GM23338 (cell line): ENCODE measurements around the gene SHISAL1.

Experiments
- CREB1 ChIP-seq: fragments of 250-450 bp; sonication (Bioruptor Pico); IDR thresholded peaks from 2 replicates; pipeline ENCODE4 v1.5.0; 2020; ENCODE audit warnings: low read depth, mild to moderate bottlenecking, moderate library complexity
- ETS1 ChIP-seq: IDR thresholded peaks from 2 replicates; pipeline ENCODE4 v1.6.1; 2016; ENCODE audit warnings: antibody characterized with exemption
- EZH2 ChIP-seq: fragments of 200-600 bp; sonication (generic); IDR thresholded peaks from one replicate; pipeline ENCODE4 v1.8.0; 2017; ENCODE audit warnings: antibody characterized with exemption, mild to moderate bottlenecking, low read depth; ENCODE audit not compliant: unreplicated experiment
- EZH2phosphoT487 ChIP-seq: fragments of 200-600 bp; sonication (generic); IDR thresholded peaks from one replicate; pipeline ENCODE4 v1.8.1; 2018; ENCODE audit warnings: antibody characterized with exemption; ENCODE audit not compliant: unreplicated experiment
- JUNB ChIP-seq: IDR thresholded peaks from one replicate; pipeline ENCODE4 v1.6.1; 2016; ENCODE audit warnings: antibody characterized with exemption; ENCODE audit not compliant: unreplicated experiment
- NANOG ChIP-seq: IDR thresholded peaks from 2 replicates; pipeline ENCODE4 v1.6.1; 2016; ENCODE audit warnings: antibody characterized with exemption, borderline replicate concordance
- POLR2AphosphoS5 ChIP-seq: IDR thresholded peaks from 2 replicates; pipeline ENCODE4 v1.6.1; 2016; ENCODE audit warnings: antibody characterized with exemption, low read depth
- STAT1 ChIP-seq: IDR thresholded peaks from one replicate; pipeline ENCODE4 v1.6.1; 2016; ENCODE audit warnings: antibody characterized with exemption; ENCODE audit not compliant: unreplicated experiment
- ZNF114 ChIP-seq: fragments of 250-450 bp; sonication (Bioruptor Pico); IDR thresholded peaks from 2 replicates; pipeline ENCODE4 v1.5.0; 2020; ENCODE audit warnings: mild to moderate bottlenecking, moderate library complexity
- ZNF331 ChIP-seq: fragments of 250-450 bp; sonication (Bioruptor Pico); IDR thresholded peaks from 2 replicates; pipeline ENCODE4 v1.5.0; 2020; ENCODE audit warnings: low read depth, mild to moderate bottlenecking, moderate library complexity
- ZNF462 ChIP-seq: fragments of 250-450 bp; sonication (Bioruptor Pico); IDR thresholded peaks from 2 replicates; pipeline ENCODE4 v1.5.0; 2020; ENCODE audit warnings: mild to moderate bottlenecking, moderate library complexity
- TF ChIP-seq, protein P1 (sequence below), 2 experiments: fragments of 200-600 bp in 1 of 2; sonication (generic) in 1 of 2; conservative IDR thresholded peaks; 2 replicates each; pipeline versions ENCODE4 v1.5.1 to v1.6.1; 2016 to 2017; ENCODE audit warnings: antibody characterized with exemption in 2 of 2, low read depth in 2 of 2, mild to moderate bottlenecking in 2 of 2, moderate library complexity in 1 of 2
- TF ChIP-seq, protein P2 (sequence below): IDR thresholded peaks from one replicate; pipeline ENCODE4 v1.6.1; 2018; ENCODE audit warnings: antibody characterized with exemption; ENCODE audit not compliant: unreplicated experiment

DNA sequence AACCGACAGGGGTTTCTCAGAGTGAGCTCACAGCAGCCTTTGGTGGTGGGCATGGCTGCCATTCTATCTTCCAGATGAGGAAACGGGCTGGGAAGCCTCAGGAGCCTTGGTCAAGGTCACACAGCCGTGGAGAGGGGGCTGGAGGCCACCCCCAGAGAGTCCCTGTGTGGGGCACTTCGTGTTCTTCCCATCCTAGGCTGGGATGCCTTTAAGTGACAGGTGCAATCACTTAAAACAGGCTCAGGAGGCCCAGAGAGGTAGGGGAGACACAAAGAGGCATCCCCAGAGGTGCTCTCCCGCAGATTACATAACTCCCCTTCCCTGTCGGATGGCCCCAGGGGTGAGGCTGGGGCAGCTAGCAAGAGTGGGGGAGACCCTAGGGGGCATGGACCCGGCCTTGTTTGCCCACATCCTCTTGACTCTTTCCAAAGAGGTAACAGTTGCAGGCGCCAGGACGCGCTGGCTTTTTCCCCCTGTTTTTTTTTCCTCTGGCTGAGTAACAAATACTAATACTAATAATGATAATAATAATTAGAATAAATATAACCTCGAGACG lies 17.5 kb upstream of the SHISAL1 start:
- TF ChIP-seq, protein P1, sequence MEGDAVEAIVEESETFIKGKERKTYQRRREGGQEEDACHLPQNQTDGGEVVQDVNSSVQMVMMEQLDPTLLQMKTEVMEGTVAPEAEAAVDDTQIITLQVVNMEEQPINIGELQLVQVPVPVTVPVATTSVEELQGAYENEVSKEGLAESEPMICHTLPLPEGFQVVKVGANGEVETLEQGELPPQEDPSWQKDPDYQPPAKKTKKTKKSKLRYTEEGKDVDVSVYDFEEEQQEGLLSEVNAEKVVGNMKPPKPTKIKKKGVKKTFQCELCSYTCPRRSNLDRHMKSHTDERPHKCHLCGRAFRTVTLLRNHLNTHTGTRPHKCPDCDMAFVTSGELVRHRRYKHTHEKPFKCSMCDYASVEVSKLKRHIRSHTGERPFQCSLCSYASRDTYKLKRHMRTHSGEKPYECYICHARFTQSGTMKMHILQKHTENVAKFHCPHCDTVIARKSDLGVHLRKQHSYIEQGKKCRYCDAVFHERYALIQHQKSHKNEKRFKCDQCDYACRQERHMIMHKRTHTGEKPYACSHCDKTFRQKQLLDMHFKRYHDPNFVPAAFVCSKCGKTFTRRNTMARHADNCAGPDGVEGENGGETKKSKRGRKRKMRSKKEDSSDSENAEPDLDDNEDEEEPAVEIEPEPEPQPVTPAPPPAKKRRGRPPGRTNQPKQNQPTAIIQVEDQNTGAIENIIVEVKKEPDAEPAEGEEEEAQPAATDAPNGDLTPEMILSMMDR (conservative IDR thresholded peaks at IDR 0.05; ENCODE audit: low read depth in 2 of 2) = no peak
- TF ChIP-seq EZH2phosphoT487 (no peak), POLR2AphosphoS5 (no peak), EZH2 (no peak), CREB1 (no peak), ETS1 (no peak), ZNF331 (CRISPR knock-in tag) (no peak), NANOG (no peak), ZNF114 (no peak), JUNB (no peak), STAT1 (no peak), ZNF462 (CRISPR knock-in tag) (no peak)
- TF ChIP-seq, protein P2, sequence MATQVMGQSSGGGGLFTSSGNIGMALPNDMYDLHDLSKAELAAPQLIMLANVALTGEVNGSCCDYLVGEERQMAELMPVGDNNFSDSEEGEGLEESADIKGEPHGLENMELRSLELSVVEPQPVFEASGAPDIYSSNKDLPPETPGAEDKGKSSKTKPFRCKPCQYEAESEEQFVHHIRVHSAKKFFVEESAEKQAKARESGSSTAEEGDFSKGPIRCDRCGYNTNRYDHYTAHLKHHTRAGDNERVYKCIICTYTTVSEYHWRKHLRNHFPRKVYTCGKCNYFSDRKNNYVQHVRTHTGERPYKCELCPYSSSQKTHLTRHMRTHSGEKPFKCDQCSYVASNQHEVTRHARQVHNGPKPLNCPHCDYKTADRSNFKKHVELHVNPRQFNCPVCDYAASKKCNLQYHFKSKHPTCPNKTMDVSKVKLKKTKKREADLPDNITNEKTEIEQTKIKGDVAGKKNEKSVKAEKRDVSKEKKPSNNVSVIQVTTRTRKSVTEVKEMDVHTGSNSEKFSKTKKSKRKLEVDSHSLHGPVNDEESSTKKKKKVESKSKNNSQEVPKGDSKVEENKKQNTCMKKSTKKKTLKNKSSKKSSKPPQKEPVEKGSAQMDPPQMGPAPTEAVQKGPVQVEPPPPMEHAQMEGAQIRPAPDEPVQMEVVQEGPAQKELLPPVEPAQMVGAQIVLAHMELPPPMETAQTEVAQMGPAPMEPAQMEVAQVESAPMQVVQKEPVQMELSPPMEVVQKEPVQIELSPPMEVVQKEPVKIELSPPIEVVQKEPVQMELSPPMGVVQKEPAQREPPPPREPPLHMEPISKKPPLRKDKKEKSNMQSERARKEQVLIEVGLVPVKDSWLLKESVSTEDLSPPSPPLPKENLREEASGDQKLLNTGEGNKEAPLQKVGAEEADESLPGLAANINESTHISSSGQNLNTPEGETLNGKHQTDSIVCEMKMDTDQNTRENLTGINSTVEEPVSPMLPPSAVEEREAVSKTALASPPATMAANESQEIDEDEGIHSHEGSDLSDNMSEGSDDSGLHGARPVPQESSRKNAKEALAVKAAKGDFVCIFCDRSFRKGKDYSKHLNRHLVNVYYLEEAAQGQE = no peak
